GM18498 (cell line): ENCODE data around the gene CFAP61.
"Not testable (repeated sequence)": the region's sequence is repeated elsewhere in the genome, so short reads cannot be mapped to it uniquely, and the experiment has no call there.

Experiments
- ATAC-seq: cut with Tn5 transposase; IDR thresholded peaks from one replicate; pipeline ENCODE4 v1.9.1; 2021; ENCODE audit warnings: mild to moderate bottlenecking, moderate library complexity; ENCODE audit not compliant: unreplicated experiment

The CFAP61 gene

DNA sequence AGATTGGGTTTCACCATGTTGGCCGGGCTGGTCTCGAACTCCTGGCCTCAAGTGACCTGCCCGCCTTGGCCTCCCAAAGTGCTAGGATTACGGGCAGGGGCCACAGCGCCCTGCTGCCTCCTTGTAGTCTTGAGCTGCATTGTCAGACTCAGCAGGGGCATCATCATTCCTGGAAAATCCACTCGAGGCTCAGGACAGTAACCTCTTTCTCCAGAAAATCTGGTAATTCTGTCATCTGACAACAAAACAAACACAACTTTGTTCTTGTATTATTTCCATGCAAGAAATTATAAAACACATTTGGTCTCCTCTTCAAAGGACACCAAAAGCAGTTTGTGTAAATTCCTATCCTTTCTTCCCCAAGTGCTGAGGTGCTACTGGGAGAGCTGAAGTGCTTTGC is 178.4 kb downstream of the CFAP61 start:
- no peak for ATAC-seq

GRCh38 chr20:20231528-20232298 is 179.4 kb downstream of the CFAP61 start:
- ATAC-seq = no peak

DNA sequence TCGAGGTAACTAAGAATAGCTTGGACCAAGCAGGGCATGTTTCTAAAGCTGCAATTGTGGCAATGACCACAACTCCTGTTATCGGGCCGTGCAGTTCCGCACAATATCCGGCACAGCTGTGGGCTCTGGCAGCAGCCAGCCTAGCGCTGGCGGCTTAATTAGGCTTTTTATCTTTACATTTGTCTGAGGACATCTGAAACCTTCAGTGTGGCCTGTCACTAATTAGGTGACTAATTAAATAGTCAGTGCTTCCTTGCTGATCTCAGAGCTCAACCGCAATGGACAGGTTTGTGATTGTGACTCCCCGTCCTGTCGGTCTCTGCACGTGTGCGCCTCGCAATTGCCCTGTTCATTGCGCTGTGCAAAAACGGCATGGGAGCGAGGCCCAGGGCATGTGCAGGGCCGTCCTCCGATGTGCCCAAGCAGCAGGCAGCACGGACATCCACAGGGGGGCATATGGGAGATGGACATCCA is 180.7 kb downstream of the CFAP61 start:
- no peak for ATAC-seq

GRCh38 chr20:20235681-20236080 is 183.3 kb downstream of the CFAP61 start:
- no peak for ATAC-seq

DNA sequence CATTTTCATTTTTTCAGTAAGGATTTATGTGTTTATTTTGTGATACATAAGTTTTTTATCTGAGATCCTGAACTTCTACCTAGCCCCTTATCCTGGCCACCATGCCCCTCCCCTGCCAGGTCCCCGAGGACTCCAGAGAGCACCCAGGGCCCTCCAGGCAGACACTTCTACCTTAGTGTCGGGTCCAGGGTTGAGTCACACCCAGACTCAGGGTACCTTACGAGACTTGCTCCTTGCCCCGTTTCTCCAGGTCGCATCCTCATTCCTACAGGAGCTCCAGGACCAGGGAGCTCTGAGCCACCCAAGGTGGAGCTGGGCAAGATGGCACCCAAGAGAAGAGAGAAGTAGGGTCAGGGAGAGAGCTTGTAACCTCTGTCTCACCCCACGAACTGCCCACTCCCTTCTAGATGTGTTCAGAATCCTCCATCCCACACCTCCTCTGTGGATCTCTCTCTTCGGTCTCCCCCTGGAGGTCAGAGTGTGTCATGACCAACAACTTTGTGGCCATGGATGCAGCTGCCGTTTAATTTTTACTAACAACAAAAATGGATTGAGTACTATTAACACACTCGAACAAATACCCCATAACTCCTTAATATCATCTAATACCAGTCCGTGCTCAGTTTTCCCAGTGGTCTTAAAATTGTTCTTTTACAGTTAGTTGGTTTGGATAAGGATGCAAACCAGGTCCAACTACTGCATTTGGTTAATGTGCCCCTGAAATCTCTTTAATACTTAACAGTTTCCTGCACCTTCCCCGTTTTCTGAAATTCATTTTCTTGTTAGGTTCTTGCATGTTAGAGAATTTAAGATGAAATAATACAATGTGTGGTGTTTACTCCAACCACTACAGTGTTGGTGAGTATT is 185.0 kb downstream of the CFAP61 start:
- peak; percentile 63 for ATAC-seq

DNA sequence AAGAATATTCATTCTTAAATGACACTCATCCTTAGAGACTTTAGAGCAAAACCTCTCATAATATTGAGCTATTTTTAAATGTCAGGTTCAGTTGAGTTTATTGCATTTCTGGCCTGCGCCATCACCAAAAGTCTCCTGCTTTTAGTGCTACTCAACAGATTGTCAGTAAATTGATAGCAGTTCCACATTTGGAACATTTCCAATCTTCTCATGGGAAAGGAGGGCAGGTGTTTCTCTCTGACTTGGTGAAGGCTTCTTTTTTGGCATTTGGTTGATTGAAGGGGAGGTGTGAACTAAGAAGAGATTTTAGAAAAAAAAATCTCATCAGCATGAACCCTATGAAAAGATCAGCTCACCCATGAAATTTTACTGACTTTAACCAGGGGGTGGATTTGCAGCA is 189.6 kb downstream of the CFAP61 start:
- no peak for ATAC-seq

DNA sequence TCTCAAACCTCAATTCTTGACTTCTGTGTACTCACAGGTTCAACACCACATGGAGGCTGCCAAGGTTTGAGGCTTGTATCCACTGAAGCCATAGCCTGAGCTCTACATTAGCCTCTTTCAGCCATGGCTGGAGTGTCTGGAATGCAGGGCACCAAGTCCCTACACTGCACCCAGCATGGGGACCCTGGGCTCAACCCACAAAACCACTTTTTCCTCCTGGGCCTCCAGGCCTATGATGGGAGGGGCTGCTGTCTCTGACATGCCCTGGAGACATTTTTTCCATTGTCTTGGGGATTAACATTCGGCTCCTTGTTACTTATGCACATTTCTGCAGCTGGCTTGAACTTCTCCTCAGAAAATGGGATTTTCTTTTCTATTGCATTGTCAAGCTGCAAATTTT is 192.1 kb downstream of the CFAP61 start:
- ATAC-seq = not testable (repeated sequence)

DNA sequence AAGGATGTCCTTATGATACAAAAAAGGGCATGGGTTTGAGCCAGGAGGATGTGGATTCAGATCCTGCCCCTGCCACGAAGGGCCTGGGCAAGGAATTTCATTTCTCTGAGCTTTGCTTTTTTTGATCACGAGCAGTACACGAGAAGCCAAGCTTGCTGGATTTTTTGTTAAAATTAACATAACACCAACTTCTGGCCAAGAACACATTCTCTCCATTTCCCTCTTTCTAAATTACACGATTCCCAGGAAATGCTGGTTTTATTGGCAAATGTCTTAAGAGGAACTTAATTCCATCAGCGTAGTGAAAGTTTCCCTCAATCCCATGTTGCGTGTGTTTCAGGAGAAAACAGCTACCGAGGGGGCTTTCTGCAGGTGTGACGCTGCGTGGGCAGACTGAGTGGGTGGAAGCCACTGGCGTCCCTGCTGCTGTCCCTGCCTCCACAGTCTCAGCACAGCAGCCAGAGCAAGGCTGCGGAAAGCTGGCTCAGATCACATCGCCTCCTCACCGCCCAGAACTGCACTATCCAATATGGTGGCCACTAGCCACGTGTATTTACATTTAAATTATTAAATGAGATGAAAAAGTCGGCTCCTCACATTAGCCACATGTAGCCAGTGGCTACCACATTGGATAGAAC is 194.8 kb downstream of the CFAP61 start:
- no peak for ATAC-seq

GRCh38 chr20:20248620-20249200 is 196.4 kb downstream of the CFAP61 start:
- ATAC-seq = no peak

GRCh38 chr20:20251317-20251716 is 199.0 kb downstream of the CFAP61 start:
- no peak for ATAC-seq

- no peak for ATAC-seq
Measured at GRCh38 chr20:20251836-20252235, 199.5 kb downstream of the CFAP61 start.

DNA sequence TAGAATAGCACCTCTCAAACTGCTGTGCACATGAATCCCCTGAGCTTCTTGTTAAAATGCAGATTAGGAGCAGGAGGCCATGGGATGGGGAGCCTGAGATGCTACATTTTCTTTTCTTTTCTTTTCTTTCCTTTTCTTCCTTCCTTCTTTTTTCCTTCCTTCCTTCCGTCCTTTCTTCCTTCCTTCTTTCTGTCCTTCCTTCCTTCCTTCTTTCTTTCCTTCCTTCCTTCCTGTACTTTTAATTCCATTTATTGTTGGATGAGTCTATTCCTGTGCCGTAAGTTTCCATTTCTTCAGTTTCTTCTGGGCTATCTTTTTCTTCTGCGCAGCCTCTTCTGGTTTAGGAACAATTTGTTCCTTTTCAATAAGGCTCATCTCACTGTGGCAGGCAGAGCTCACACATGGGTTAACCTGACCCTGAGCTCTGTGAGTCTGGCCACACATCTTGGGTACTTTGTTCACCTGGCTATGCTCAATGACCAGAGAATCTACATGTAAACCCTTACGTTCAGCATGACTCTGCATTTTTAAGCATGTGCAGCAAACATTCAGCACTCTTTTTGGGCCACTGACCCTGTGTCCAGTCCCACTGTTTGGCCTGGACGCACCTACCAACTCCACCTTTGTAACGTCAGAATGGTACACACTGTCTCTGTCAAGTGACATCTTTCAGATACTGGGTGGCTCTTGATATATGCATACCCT is 200.9 kb downstream of the CFAP61 start:
- ATAC-seq = no peak

GRCh38 chr20:20253744-20254330 is 201.5 kb downstream of the CFAP61 start:
- ATAC-seq = no peak

DNA sequence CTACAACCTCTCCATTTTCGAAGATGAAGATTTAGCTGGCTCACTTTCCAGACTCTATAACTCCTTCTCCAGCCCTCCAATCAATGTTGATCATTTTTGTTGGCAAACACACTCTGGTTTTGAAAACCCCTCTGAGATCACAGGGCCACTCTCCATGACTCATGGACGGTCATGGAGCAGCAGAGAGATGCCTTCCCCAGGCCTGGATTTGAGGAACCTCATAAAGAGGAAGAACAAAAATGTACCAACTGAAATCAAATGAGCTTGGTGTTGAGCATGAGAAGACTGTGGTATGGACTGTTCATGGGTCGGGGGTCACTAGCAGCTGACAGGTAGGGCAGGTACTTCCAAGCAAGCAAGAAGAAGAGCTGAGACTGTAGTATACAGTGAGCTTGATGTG is 202.8 kb downstream of the CFAP61 start:
- no peak for ATAC-seq

DNA sequence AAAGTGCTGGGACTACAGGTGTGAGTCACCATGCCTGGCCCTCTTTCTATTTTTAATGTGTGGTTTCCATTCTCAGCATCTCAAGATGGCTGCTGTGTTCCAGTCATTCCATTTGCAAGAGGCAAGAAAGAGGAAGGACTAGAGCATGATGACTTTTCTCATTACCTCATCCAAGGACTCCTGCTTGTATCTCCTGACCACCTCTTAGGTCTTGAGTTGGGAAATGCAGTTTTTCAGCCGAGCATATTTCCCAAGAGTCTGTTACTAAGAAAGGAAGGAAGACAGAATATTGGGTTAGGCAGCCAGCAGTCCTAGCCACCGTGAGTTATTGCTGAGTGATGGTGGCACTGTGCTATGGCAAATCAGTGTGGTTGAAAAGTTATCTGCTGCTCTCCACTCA is 207.2 kb downstream of the CFAP61 start:
- ATAC-seq = no peak

- no peak for ATAC-seq
Measured at GRCh38 chr20:20261159-20261558, 208.8 kb downstream of the CFAP61 start.

DNA sequence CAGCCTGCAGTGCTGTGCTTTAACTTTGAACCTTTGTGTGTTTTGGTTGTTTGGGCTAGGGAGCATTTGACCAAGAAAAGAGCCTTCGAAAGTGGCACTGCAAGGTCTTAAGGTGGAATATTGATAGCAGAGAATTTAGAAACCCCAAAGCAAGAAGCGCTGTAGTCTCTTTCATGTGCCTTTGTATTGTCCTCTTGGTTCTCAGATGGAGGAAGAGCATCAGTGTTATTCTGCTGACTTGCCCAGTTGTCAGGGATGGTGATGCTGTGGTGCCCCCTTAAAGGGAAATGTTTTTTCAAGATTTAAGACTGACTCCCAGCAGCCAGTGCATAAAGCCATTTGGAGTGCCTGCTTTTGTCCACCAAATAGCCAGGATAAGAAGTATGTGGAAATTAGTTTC is 212.9 kb downstream of the CFAP61 start:
- no peak for ATAC-seq

DNA sequence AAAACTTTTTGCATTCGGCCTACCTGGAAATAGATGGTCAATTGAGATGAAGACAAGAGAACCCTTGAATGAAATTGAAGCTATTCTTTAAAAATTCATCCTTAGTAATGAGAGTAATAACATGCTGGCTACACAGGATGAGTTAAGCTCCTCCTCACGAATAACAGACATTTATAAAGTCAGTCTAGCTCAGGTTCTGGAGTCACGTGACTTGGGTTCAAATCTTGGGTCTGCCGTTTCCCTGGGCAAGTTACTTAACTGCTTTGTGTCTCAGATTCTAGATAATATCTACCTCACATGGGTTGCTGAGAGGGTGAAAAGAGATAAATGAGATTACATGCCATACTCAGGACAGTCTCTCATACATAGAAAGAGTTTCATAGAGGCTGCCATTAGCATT is 214.2 kb downstream of the CFAP61 start:
- no peak for ATAC-seq

DNA sequence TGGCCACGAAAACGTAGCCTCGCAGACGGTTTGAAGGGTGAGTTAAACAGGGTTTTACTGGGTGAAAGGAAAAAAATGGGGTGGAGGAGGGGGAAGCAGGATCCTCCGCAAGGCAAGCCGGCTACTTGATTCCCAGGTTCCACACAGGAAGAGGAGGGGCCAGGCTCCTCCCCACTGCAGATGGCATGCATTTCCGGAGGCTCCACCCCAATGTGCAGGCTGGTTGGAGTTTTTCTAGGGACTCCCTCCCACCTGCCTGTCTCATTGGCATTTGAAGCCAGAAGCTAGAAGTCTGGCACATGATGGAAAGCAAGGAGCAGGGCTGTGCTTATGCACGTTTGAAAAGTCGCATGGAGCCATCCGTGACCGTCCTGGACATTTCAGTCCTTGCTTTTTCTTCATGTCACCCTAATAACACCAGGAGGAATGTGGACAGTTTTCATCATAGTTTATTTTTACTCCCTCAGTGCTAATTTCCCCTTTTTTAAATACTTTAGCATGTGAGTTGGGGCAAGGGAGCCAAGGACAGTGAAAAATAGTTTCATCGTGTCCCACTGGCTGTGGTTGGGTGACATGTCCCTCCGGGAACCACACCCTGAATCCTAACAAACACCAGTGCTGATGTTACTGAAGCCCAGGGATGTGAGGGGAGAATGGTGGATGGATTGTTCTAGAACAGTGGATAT is 215.5 kb downstream of the CFAP61 start:
- ATAC-seq = no peak

DNA sequence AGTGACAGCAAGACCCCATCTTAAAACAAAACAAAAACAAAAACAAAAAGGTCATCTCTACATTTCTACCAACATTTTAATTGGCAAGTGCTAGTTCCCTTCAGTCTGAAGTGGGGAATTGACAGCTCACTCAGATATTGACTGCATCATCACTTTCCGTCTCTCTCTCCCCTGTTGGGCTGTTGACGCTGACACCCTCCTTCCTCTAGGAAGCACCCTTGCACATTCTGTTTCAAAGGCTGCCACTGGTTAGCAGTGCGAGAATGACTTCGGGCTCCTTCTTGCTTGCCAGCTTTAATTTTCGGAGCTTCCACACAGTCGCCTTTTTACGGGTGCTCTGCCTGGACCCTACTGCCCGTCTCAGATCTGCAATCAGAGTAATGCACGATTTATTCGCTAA is 218.9 kb downstream of the CFAP61 start:
- ATAC-seq = no peak
